Measurements from ENCODE around the gene METTL21C. TPM values are rescaled to one million over a fixed set of nuclear protein-coding genes. Genes with fewer than 3 reads are reported as not detected.
A peak's percentile ranks its signal among the peaks of the same experiment; 100 is the strongest.

The METTL21C gene
- total and polyA plus RNA-seq, 4 experiments from 2014 or later = not detected

GRCh38 chr13:102688306-102688973 lies 6.4 kb downstream of the METTL21C start:
- Histone ChIP-seq H3K4me3 (ENCODE audit: low read length in 2 of 2) (no peak overlapping the region), H3K27ac (ENCODE audit: low read depth, low read length) (no peak overlapping the region), H3K4me1 (ENCODE audit: insufficient read depth, low read length) (peaks cover 12% of the 10 kb centered on the region), H3K27me3 (ENCODE audit: insufficient read depth, low read length) (peaks cover 4% of the 10 kb centered on the region), H3K9me3 (ENCODE audit: control insufficient read depth in 1 of 2, low read length in 2 of 2) (no peaks in the 10 kb centered on the region), H3K36me3 (ENCODE audit: insufficient read depth, low read length) (no peaks in the 10 kb centered on the region)
- POLR2A ChIA-PET (ENCODE audit: partially characterized antibody) = interaction anchor here (1.1 kb wide), 1 partner anchor 9 kb away, joined by 4 read pairs; no protein-coding TSS in a partner anchor
- Mint-ChIP-seq H3K4me3 (no peak overlapping the region), H3K4me1 (peaks cover 10 to 17% (median 14%) of the 10 kb centered on the region in 4 donors), H3K27ac (peak overlapping the region in 1 of 7 donors; percentile 46), H3K27me3 (peaks cover 8 to 10% of the 10 kb centered on the region in 2 donors), H3K36me3 (no peaks in the 10 kb centered on the region), H3K9me3 (no peaks in the 10 kb centered on the region)
- no peak for DNase-seq
- intact Hi-C loops (cut with micrococcal nuclease) = no loop called here
- CTCF ChIA-PET (ENCODE audit: partially characterized antibody) = no interaction called here

GRCh38 chr13:102687520-102687919 lies 7.3 kb downstream of the METTL21C start:
- intact Hi-C loops (cut with micrococcal nuclease) = no loop called here
- Mint-ChIP-seq H3K4me1 (peaks cover 10 to 17% (median 15%) of the 10 kb centered on the region in 4 donors), H3K27me3 (peaks cover 3 to 5% of the 10 kb centered on the region in 2 donors), H3K27ac (no peak overlapping the region), H3K9me3 (no peaks in the 10 kb centered on the region), H3K36me3 (no peaks in the 10 kb centered on the region), H3K4me3 (no peak overlapping the region)
- H3K27ac ChIP-seq (ENCODE audit: low read depth, low read length) = no peak overlapping the region
- H3K9me3 ChIP-seq (ENCODE audit: control insufficient read depth in 1 of 2, low read length in 2 of 2) = no peaks in the 10 kb centered on the region
- H3K36me3 ChIP-seq (ENCODE audit: insufficient read depth, low read length) = no peaks in the 10 kb centered on the region
- peaks cover 4% of the 10 kb centered on the region for H3K27me3 ChIP-seq (ENCODE audit: insufficient read depth, low read length)
- no peak for DNase-seq
- no peak overlapping the region for H3K4me3 ChIP-seq (ENCODE audit: low read length in 2 of 2)
- peaks cover 12% of the 10 kb centered on the region for H3K4me1 ChIP-seq (ENCODE audit: insufficient read depth, low read length)
- ChIA-PET CTCF (ENCODE audit: partially characterized antibody) (no interaction called here), POLR2A (ENCODE audit: partially characterized antibody) (no interaction called here)

GRCh38 chr13:102686024-102686423 lies 8.8 kb downstream of the METTL21C start:
- Mint-ChIP-seq H3K27me3 (peaks cover 2 to 4% of the 10 kb centered on the region in 2 donors), H3K4me3 (peak overlapping the region in 1 of 8 donors; percentile 31), H3K4me1 (peaks cover 14 to 22% (median 20%) of the 10 kb centered on the region in 4 donors), H3K36me3 (no peaks in the 10 kb centered on the region), H3K27ac (peak overlapping the region in 3 of 7 donors; percentile 2 to 24 (median 13)), H3K9me3 (no peaks in the 10 kb centered on the region)
- H3K27me3 ChIP-seq (ENCODE audit: insufficient read depth, low read length) = no peaks in the 10 kb centered on the region
- ChIA-PET POLR2A (ENCODE audit: partially characterized antibody) (no interaction called here), CTCF (ENCODE audit: partially characterized antibody) (no interaction called here)
- intact Hi-C loops (cut with micrococcal nuclease) = no loop called here
- H3K27ac ChIP-seq (ENCODE audit: low read depth, low read length) = no peak overlapping the region
- H3K4me3 ChIP-seq (ENCODE audit: low read length in 2 of 2) = no peak overlapping the region
- DNase-seq = peak in 1 of 5 donors; percentile 14
- H3K36me3 ChIP-seq (ENCODE audit: insufficient read depth, low read length) = no peaks in the 10 kb centered on the region
- peaks cover 16% of the 10 kb centered on the region for H3K4me1 ChIP-seq (ENCODE audit: insufficient read depth, low read length)
- no peaks in the 10 kb centered on the region for H3K9me3 ChIP-seq (ENCODE audit: control insufficient read depth in 1 of 2, low read length in 2 of 2)

- Mint-ChIP-seq H3K4me3 (no peak overlapping the region), H3K27me3 (no peaks in the 10 kb centered on the region), H3K4me1 (peaks cover 21 to 28% (median 26%) of the 10 kb centered on the region in 4 donors), H3K9me3 (no peaks in the 10 kb centered on the region), H3K36me3 (peaks cover 7 to 9% of the 10 kb centered on the region in 2 donors), H3K27ac (no peak overlapping the region)
- Histone ChIP-seq H3K36me3 (ENCODE audit: insufficient read depth, low read length) (no peaks in the 10 kb centered on the region), H3K4me1 (ENCODE audit: insufficient read depth, low read length) (peaks cover 26% of the 10 kb centered on the region), H3K27me3 (ENCODE audit: insufficient read depth, low read length) (no peaks in the 10 kb centered on the region), H3K9me3 (ENCODE audit: control insufficient read depth in 1 of 2, low read length in 2 of 2) (no peaks in the 10 kb centered on the region), H3K4me3 (ENCODE audit: low read length in 2 of 2) (no peak overlapping the region), H3K27ac (ENCODE audit: low read depth, low read length) (no peak overlapping the region)
- intact Hi-C loops (cut with micrococcal nuclease) = no loop called here
- DNase-seq = no peak
- POLR2A ChIA-PET (ENCODE audit: partially characterized antibody) = no interaction called here
- CTCF ChIA-PET (ENCODE audit: partially characterized antibody) = no interaction called here
Observed at GRCh38 chr13:102683637-102684036, 11.2 kb downstream of the METTL21C start.

GRCh38 chr13:102682727-102683126 lies 12.1 kb downstream of the METTL21C start:
- no peak overlapping the region for H3K4me3 Mint-ChIP-seq
- no peak for DNase-seq
- H3K9me3 Mint-ChIP-seq = no peaks in the 10 kb centered on the region
- Histone ChIP-seq H3K9me3 (ENCODE audit: control insufficient read depth in 1 of 2, low read length in 2 of 2) (no peaks in the 10 kb centered on the region), H3K4me3 (ENCODE audit: low read length in 2 of 2) (no peak overlapping the region), H3K27ac (ENCODE audit: low read depth, low read length) (no peak overlapping the region), H3K27me3 (ENCODE audit: insufficient read depth, low read length) (no peaks in the 10 kb centered on the region), H3K4me1 (ENCODE audit: insufficient read depth, low read length) (peaks cover 26% of the 10 kb centered on the region), H3K36me3 (ENCODE audit: insufficient read depth, low read length) (no peaks in the 10 kb centered on the region)
- ChIA-PET CTCF (ENCODE audit: partially characterized antibody) (no interaction called here), POLR2A (ENCODE audit: partially characterized antibody) (no interaction called here)
- peak overlapping the region in 1 of 7 donors; percentile 36 for H3K27ac Mint-ChIP-seq
- peaks cover 9 to 12% of the 10 kb centered on the region in 2 donors for H3K36me3 Mint-ChIP-seq
- intact Hi-C loops (cut with micrococcal nuclease) = no loop called here
- H3K27me3 Mint-ChIP-seq = no peaks in the 10 kb centered on the region
- H3K4me1 Mint-ChIP-seq = peaks cover 21 to 27% (median 25%) of the 10 kb centered on the region in 4 donors

- Histone ChIP-seq H3K27ac (ENCODE audit: low read depth, low read length) (no peak overlapping the region), H3K36me3 (ENCODE audit: insufficient read depth, low read length) (peaks cover 3% of the 10 kb centered on the region), H3K4me1 (ENCODE audit: insufficient read depth, low read length) (peaks cover 26% of the 10 kb centered on the region), H3K9me3 (ENCODE audit: control insufficient read depth in 1 of 2, low read length in 2 of 2) (no peaks in the 10 kb centered on the region), H3K4me3 (ENCODE audit: low read length in 2 of 2) (no peak overlapping the region), H3K27me3 (ENCODE audit: insufficient read depth, low read length) (no peaks in the 10 kb centered on the region)
- no peaks in the 10 kb centered on the region for H3K27me3 Mint-ChIP-seq
- H3K36me3 Mint-ChIP-seq = peaks cover 14 to 17% of the 10 kb centered on the region in 2 donors
- H3K9me3 Mint-ChIP-seq = no peaks in the 10 kb centered on the region
- H3K4me1 Mint-ChIP-seq = peaks cover 21 to 27% (median 24%) of the 10 kb centered on the region in 4 donors
- ChIA-PET POLR2A (ENCODE audit: partially characterized antibody) (interaction anchor here (0.7 to 2.0 kb wide), 3 partner anchors 19 to 92 kb away, joined by 3 to 4 read pairs (median 3); no protein-coding TSS in a partner anchor), CTCF (ENCODE audit: partially characterized antibody) (interaction anchor here (0.7 kb wide), 1 partner anchor 18 kb away, joined by 3 read pairs; no protein-coding TSS in a partner anchor)
- no peak overlapping the region for H3K4me3 Mint-ChIP-seq
- intact Hi-C loops (cut with micrococcal nuclease) = no loop called here
- no peak for DNase-seq
- H3K27ac Mint-ChIP-seq = no peak overlapping the region
Observed at GRCh38 chr13:102682211-102682610, 12.6 kb downstream of the METTL21C start.

- Histone ChIP-seq H3K27me3 (ENCODE audit: insufficient read depth, low read length) (no peaks in the 10 kb centered on the region), H3K27ac (ENCODE audit: low read depth, low read length) (no peak overlapping the region), H3K9me3 (ENCODE audit: control insufficient read depth in 1 of 2, low read length in 2 of 2) (no peaks in the 10 kb centered on the region), H3K4me3 (ENCODE audit: low read length in 2 of 2) (no peak overlapping the region), H3K36me3 (ENCODE audit: insufficient read depth, low read length) (peaks cover 14% of the 10 kb centered on the region), H3K4me1 (ENCODE audit: insufficient read depth, low read length) (peaks cover 16% of the 10 kb centered on the region)
- peak overlapping the region; percentile 1 to 82 (median 71) for H3K27ac Mint-ChIP-seq
- peak in 3 of 5 donors; percentile 7 to 36 (median 13) for DNase-seq
- H3K4me1 Mint-ChIP-seq = peaks cover 14 to 16% (median 15%) of the 10 kb centered on the region in 4 donors
- intact Hi-C loops (cut with micrococcal nuclease) = loop anchor here (2.0 kb wide), 1 partner anchor 92 kb away; the partner anchor contains the start of gene TEX30
- H3K9me3 Mint-ChIP-seq = no peaks in the 10 kb centered on the region
- H3K4me3 Mint-ChIP-seq = no peak overlapping the region
- CTCF ChIA-PET (ENCODE audit: partially characterized antibody) = interaction anchor here (1.5 kb wide), 1 partner anchor 89 kb away, joined by 4 read pairs; no protein-coding TSS in a partner anchor
- H3K27me3 Mint-ChIP-seq = no peaks in the 10 kb centered on the region
- peaks cover 23% of the 10 kb centered on the region in 2 donors for H3K36me3 Mint-ChIP-seq
- POLR2A ChIA-PET (ENCODE audit: partially characterized antibody) = interaction anchor here (0.7 to 2.0 kb wide), 4 partner anchors 21 to 164 kb away, joined by 3 to 4 read pairs (median 3); no protein-coding TSS in a partner anchor
Observed at GRCh38 chr13:102680842-102681740, 13.8 kb downstream of the METTL21C start.
